GDM1 (cell line): ENCODE measurements around the gene PSTK.

Source experiments
- DNase-seq: peaks from one replicate; lab custom pipeline; 2025; lab: John Stamatoyannopoulos, UW

Gene PSTK

GRCh38 chr10:122992031-122992585 is 11.9 kb downstream of the PSTK start:
- DNase-seq: no peak

GRCh38 chr10:122993797-122994336 is 13.7 kb downstream of the PSTK start:
- DNase-seq: no peak

GRCh38 chr10:122995936-122996335 is 15.7 kb downstream of the PSTK start:
- no peak for DNase-seq

- no peak for DNase-seq
Measured at GRCh38 chr10:122997864-122998263, 17.7 kb downstream of the PSTK start.

- DNase-seq: no peak
Measured at GRCh38 chr10:122998360-122998917, 18.2 kb downstream of the PSTK start.

- DNase-seq: no peak
Measured at GRCh38 chr10:122998934-122999333, 18.7 kb downstream of the PSTK start.

GRCh38 chr10:122999347-122999746 is 19.1 kb downstream of the PSTK start:
- DNase-seq: no peak

- DNase-seq: no peak
Measured at GRCh38 chr10:123000155-123000554, 20.0 kb downstream of the PSTK start.

GRCh38 chr10:123001370-123001769 is 21.2 kb downstream of the PSTK start:
- DNase-seq: no peak

- DNase-seq: no peak
Measured at GRCh38 chr10:123004298-123004697, 24.1 kb downstream of the PSTK start.

- no peak for DNase-seq
Measured at GRCh38 chr10:123007558-123008354, 27.6 kb downstream of the PSTK start.

- DNase-seq: peak; percentile 94
Measured at GRCh38 chr10:123008355-123009104, 28.3 kb downstream of the PSTK start, which contains the start of the genes ACADSB and IKZF5. Gene ACADSB, plus strand, starts transcription at chr10:123009006. Its CDS starts 24 bp downstream, at chr10:123009030. Gene IKZF5, minus strand, starts transcription at chr10:123008795. Its CDS starts 10,170 bp downstream, at chr10:122998625.

- DNase-seq: no peak
Measured at GRCh38 chr10:123009105-123009820, 29.1 kb downstream of the PSTK start.

- no peak for DNase-seq
Measured at GRCh38 chr10:123011987-123012386, 31.8 kb downstream of the PSTK start.

GRCh38 chr10:123013456-123014419 is 33.5 kb downstream of the PSTK start:
- DNase-seq: no peak

- no peak for DNase-seq
Measured at GRCh38 chr10:123014772-123015171, 34.6 kb downstream of the PSTK start.

- DNase-seq: no peak
Measured at GRCh38 chr10:123016228-123016627, 36.0 kb downstream of the PSTK start.

- DNase-seq: no peak
Measured at GRCh38 chr10:123017421-123018165, 37.4 kb downstream of the PSTK start.

- no peak for DNase-seq
Measured at GRCh38 chr10:123018531-123018930, 38.3 kb downstream of the PSTK start.

GRCh38 chr10:123019264-123019663 is 39.1 kb downstream of the PSTK start:
- no peak for DNase-seq
